Activated T-cell treated with anti-CD3 and anti-CD28 coated beads, Interleukin-2, amount 50 U/mL, for 72 hours (primary cell): ENCODE data around the gene MSGN1. TPM values are rescaled to one million over a fixed set of nuclear protein-coding genes. Genes with fewer than 3 reads are reported as not detected.

ENCODE experiments used
- total RNA-seq, 2 donors: library from RNA; stranded (reverse); gene quantifications; one replicate each; pipeline ENCODE4 v1.2.3, GENCODE V29; 2022

Gene MSGN1
- total RNA-seq, 2 donors from 2014 or later = not detected

Other genes with a start within 250 kb of the MSGN1 start
- 10 to 100 TPM; 25.1 to 31.0 TPM for gene SMC6, start 62.6 kb upstream of the MSGN1 start, total RNA-seq
- 10 to 100 TPM; 33.1 to 35.2 TPM for gene GEN1, start 62.3 kb upstream of the MSGN1 start, total RNA-seq
- not detected for gene KCNS3, start 62.2 kb downstream of the MSGN1 start, total RNA-seq